ENCODE measurements around the gene ERC1.

DNA sequence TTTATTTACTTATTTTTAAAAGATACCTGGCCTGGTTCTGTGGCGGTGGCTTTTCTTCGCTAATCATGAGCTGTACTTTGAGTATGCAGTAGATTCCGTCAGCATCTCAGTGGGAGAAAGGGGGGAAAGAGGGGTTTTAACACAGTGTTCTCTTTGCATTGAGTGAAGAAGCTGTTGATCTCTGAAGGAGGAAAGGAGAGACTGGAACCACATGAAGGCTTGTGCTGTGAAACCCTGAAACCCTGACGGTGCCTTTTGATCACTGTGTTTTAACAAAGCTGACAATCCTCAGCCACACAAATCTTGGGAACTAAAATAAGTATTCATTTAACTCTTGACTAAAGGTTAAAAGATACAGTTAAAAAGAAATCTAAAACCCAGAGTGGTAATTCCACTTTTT lies 353.2 kb downstream of the ERC1 start:
- TF ChIP-seq, protein P1, sequence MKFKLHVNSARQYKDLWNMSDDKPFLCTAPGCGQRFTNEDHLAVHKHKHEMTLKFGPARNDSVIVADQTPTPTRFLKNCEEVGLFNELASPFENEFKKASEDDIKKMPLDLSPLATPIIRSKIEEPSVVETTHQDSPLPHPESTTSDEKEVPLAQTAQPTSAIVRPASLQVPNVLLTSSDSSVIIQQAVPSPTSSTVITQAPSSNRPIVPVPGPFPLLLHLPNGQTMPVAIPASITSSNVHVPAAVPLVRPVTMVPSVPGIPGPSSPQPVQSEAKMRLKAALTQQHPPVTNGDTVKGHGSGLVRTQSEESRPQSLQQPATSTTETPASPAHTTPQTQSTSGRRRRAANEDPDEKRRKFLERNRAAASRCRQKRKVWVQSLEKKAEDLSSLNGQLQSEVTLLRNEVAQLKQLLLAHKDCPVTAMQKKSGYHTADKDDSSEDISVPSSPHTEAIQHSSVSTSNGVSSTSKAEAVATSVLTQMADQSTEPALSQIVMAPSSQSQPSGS (tag by site-specific recombination; IDR thresholded peaks at IDR 0.05; ENCODE audit: low read depth): no peak
- TF ChIP-seq, protein P2, sequence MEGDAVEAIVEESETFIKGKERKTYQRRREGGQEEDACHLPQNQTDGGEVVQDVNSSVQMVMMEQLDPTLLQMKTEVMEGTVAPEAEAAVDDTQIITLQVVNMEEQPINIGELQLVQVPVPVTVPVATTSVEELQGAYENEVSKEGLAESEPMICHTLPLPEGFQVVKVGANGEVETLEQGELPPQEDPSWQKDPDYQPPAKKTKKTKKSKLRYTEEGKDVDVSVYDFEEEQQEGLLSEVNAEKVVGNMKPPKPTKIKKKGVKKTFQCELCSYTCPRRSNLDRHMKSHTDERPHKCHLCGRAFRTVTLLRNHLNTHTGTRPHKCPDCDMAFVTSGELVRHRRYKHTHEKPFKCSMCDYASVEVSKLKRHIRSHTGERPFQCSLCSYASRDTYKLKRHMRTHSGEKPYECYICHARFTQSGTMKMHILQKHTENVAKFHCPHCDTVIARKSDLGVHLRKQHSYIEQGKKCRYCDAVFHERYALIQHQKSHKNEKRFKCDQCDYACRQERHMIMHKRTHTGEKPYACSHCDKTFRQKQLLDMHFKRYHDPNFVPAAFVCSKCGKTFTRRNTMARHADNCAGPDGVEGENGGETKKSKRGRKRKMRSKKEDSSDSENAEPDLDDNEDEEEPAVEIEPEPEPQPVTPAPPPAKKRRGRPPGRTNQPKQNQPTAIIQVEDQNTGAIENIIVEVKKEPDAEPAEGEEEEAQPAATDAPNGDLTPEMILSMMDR (tag by site-specific recombination; IDR thresholded peaks at IDR 0.05): no peak
- TF ChIP-seq, protein P3, sequence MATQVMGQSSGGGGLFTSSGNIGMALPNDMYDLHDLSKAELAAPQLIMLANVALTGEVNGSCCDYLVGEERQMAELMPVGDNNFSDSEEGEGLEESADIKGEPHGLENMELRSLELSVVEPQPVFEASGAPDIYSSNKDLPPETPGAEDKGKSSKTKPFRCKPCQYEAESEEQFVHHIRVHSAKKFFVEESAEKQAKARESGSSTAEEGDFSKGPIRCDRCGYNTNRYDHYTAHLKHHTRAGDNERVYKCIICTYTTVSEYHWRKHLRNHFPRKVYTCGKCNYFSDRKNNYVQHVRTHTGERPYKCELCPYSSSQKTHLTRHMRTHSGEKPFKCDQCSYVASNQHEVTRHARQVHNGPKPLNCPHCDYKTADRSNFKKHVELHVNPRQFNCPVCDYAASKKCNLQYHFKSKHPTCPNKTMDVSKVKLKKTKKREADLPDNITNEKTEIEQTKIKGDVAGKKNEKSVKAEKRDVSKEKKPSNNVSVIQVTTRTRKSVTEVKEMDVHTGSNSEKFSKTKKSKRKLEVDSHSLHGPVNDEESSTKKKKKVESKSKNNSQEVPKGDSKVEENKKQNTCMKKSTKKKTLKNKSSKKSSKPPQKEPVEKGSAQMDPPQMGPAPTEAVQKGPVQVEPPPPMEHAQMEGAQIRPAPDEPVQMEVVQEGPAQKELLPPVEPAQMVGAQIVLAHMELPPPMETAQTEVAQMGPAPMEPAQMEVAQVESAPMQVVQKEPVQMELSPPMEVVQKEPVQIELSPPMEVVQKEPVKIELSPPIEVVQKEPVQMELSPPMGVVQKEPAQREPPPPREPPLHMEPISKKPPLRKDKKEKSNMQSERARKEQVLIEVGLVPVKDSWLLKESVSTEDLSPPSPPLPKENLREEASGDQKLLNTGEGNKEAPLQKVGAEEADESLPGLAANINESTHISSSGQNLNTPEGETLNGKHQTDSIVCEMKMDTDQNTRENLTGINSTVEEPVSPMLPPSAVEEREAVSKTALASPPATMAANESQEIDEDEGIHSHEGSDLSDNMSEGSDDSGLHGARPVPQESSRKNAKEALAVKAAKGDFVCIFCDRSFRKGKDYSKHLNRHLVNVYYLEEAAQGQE (tag by site-specific recombination; IDR thresholded peaks at IDR 0.05): no peak
- TF ChIP-seq KLF10 (tag by site-specific recombination; IDR thresholded peaks at IDR 0.05) (no peak), SP2 (tag by site-specific recombination; IDR thresholded peaks at IDR 0.05) (no peak), HOXA7 (CRISPR knock-in tag; IDR thresholded peaks at IDR 0.05; ENCODE audit: borderline replicate concordance) (no peak), ZNF274 (IDR thresholded peaks at IDR 0.05; ENCODE audit: low read length) (no peak), ZNF274 (tag by site-specific recombination; IDR thresholded peaks at IDR 0.05; ENCODE audit: borderline replicate concordance) (no peak), ZNF624 (tag by site-specific recombination; IDR thresholded peaks at IDR 0.05) (no peak), ZNF391 (tag by site-specific recombination; IDR thresholded peaks at IDR 0.05; ENCODE audit: borderline replicate concordance, low read depth) (no peak)
- TF ChIP-seq, protein P4, sequence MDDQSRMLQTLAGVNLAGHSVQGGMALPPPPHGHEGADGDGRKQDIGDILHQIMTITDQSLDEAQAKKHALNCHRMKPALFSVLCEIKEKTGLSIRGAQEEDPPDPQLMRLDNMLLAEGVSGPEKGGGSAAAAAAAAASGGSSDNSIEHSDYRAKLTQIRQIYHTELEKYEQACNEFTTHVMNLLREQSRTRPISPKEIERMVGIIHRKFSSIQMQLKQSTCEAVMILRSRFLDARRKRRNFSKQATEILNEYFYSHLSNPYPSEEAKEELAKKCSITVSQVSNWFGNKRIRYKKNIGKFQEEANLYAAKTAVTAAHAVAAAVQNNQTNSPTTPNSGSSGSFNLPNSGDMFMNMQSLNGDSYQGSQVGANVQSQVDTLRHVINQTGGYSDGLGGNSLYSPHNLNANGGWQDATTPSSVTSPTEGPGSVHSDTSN (CRISPR knock-in tag; IDR thresholded peaks at IDR 0.05): no peak
